Panc1 (cell line): Measurements from ENCODE around the gene FGD5. TPM values are rescaled to one million over a fixed set of nuclear protein-coding genes. Genes with fewer than 3 reads are reported as not detected.

Experiments used
- ATAC-seq: fragments of 200-7000 bp; cut with Tn5 transposase; 2 replicates; pipeline ENCODE4 v1.9.1; 2020; ENCODE audit warnings: mild to moderate bottlenecking, moderate library complexity
- Bru-seq: library from RNA; stranded (reverse); fragments of 400-500 nt; gene quantifications from one replicate; lab custom pipeline; 2021; lab: Mats Ljungman, UMichigan
- BruChase-seq, 2 experiments: library from RNA; stranded (reverse); fragments of 400-500 nt; gene quantifications; one replicate each; lab custom pipeline; 2021; lab: Mats Ljungman, UMichigan
- BruUV-seq: library from RNA; stranded (reverse); fragments of 400-500 nt; replicated peaks from 2 replicates; lab custom pipeline; 2021; lab: Mats Ljungman, UMichigan
- CTCF ChIA-PET: fragments of 300-600 bp; sonication (Branson Sonifier 250); formaldehyde crosslinking; loops from one replicate; lab custom pipeline; 2022; ENCODE audit warnings: antibody characterized with exemption; lab: Charles Lee
- POLR2A ChIA-PET: fragments of 300-600 bp; sonication (Branson Sonifier 250); formaldehyde crosslinking; loops from one replicate; lab custom pipeline; 2022; ENCODE audit warnings: antibody characterized with exemption; lab: Charles Lee
- DNase-seq: peaks from one replicate; pipeline ENCODE4 v3.0.0-alpha.2; 2010; ENCODE audit warnings: low read depth, low spot score
- H3K27ac ChIP-seq: 2 replicates; pipeline ENCODE4 v1.5.1; 2011; ENCODE audit warnings: mild to moderate bottlenecking, low read length, inconsistent platforms
- H3K27me3 ChIP-seq: fragments of 200-500 bp; sonication (Bioruptor generic); 2 replicates; pipeline ENCODE4 v1.6.0; 2014; ENCODE audit warnings: low read length, inconsistent platforms; ENCODE audit not compliant: control insufficient read depth, insufficient read depth
- H3K36me3 ChIP-seq: fragments of 200-500 bp; sonication (Bioruptor generic); 2 replicates; pipeline ENCODE4 v1.5.1; 2014; ENCODE audit warnings: inconsistent platforms, mild to moderate bottlenecking, low read length, moderate library complexity; ENCODE audit not compliant: control insufficient read depth, insufficient read depth
- H3K4me1 ChIP-seq: 2 replicates; pipeline ENCODE4 v1.5.1; 2011; ENCODE audit warnings: inconsistent platforms, mild to moderate bottlenecking, low read length, moderate library complexity; ENCODE audit not compliant: control insufficient read depth, insufficient read depth
- H3K4me3 ChIP-seq, 2 experiments: 2 replicates each; pipeline ENCODE4 v1.5.1; 2011 to 2012; ENCODE audit warnings: low read depth in 2 of 2, low read length in 2 of 2, mild to moderate bottlenecking in 2 of 2, inconsistent platforms in 1 of 2, moderate library complexity in 1 of 2
- H3K9me3 ChIP-seq: fragments of 200-500 bp; sonication (Bioruptor generic); 2 replicates; pipeline ENCODE4 v1.5.1; 2014; ENCODE audit warnings: low read depth, mild to moderate bottlenecking, inconsistent platforms, low read length, moderate library complexity; ENCODE audit not compliant: control insufficient read depth, insufficient read depth
- CTCF ChIP-seq: fragments of 450-650 bp; IDR thresholded peaks from 2 replicates; pipeline ENCODE4 v1.5.1; 2017; ENCODE audit warnings: mild to moderate bottlenecking
- POLR2AphosphoS5 ChIP-seq: IDR thresholded peaks from 2 replicates; pipeline ENCODE4 v1.6.1; 2012; ENCODE audit warnings: mild to moderate bottlenecking, low read depth, low read length, moderate library complexity
- REST ChIP-seq, 2 experiments: IDR thresholded peaks; 2 replicates each; pipeline ENCODE4 v1.6.1; 2011 to 2012; ENCODE audit warnings: low read depth in 2 of 2, control low read depth in 1 of 2, low read length in 1 of 2, mild to moderate bottlenecking in 1 of 2, moderate library complexity in 1 of 2; ENCODE audit not compliant: insufficient read depth in 1 of 2
- SIN3A ChIP-seq: IDR thresholded peaks from 2 replicates; pipeline ENCODE4 v1.6.1; 2012; ENCODE audit warnings: low read depth, mild to moderate bottlenecking, low read length, moderate library complexity, borderline replicate concordance; ENCODE audit not compliant: insufficient read depth
- TCF7L2 ChIP-seq: IDR thresholded peaks from 2 replicates; pipeline ENCODE4 v1.6.1; 2011; ENCODE audit warnings: mild to moderate bottlenecking, low read depth, low read length, inconsistent platforms
- in situ Hi-C: cut with HindIII; loops from 2 replicates; pipeline ENCODE4 v1.10.0; 2016; ENCODE audit warnings: low sequenced_read_pairs, low pct_unique_long_range_greater_than_20kb
- intact Hi-C: fragments of 100-400 bp; cut with micrococcal nuclease; formaldehyde crosslinking; loops from one replicate; pipeline ENCODE4 v1.10.0; 2022; ENCODE audit not compliant: unreplicated experiment
- long read RNA-seq: library from polyadenylated mRNA; unstranded; transcript quantifications from one replicate; pipeline ENCODE4 v2.0.0, GENCODE V29; 2021; ENCODE audit not compliant: unreplicated experiment
- polyA plus RNA-seq: library from polyadenylated mRNA; unstranded; fragments of >200 nt; gene quantifications from one replicate; pipeline ENCODE4 v1.2.1, GENCODE V29; 2012; ENCODE audit warnings: missing spikeins; ENCODE audit not compliant: insufficient read length
- total RNA-seq: library from RNA; stranded (reverse); gene quantifications from one replicate; pipeline ENCODE4 v1.2.1, GENCODE V29; 2021; ENCODE audit not compliant: unreplicated experiment

FGD5 gene
- total RNA-seq (0.77 TPM), Bru-seq, nascent RNA (percentile 10 among the genes with signal in this experiment), BruChase-seq, experiment 1, labeled RNA remaining after a 2-hour chase (percentile 5 among the genes with signal in this experiment), BruChase-seq, experiment 2, labeled RNA remaining after a 6-hour chase (percentile 8 among the genes with signal in this experiment)
- polyA plus RNA-seq, result 0.16 TPM
- long read RNA-seq, result 0 reads

- intact Hi-C loops, result no loop called here
- H3K9me3 ChIP-seq, result no peaks in the 10 kb centered on the region
- no peaks in the 10 kb centered on the region for H3K36me3 ChIP-seq
- ChIA-PET CTCF (no interaction called here), POLR2A (no interaction called here)
- BruUV-seq, result no TSS peak
- DNase-seq, result no peak
- H3K4me1 ChIP-seq, result no peaks in the 10 kb centered on the region
- no peak within 1 kb of the TSS for H3K27ac ChIP-seq
- H3K27me3 ChIP-seq, result peaks cover 9% of the 10 kb centered on the region
- TF ChIP-seq TCF7L2 (no peak), POLR2AphosphoS5 (no peak), SIN3A (no peak), REST (IDR thresholded peaks at IDR 0.05; ENCODE audit: insufficient read depth in 1 of 2, low read depth in 2 of 2, low read length in 1 of 2) (no peak), CTCF (no peak)
- in situ Hi-C loops, result no loop called here
- H3K4me3 ChIP-seq, result no peak within 1 kb of the TSS
- no peak for ATAC-seq
Observed at GRCh38 chr3:14818804-14819500, at the start of gene FGD5. FGD5 (plus strand) TSS chr3:14818962; CDS start chr3:14819072, 110 bp downstream.

GRCh38 chr3:14769544-14770325, 49.0 kb upstream of the FGD5 start:
- H3K27me3 ChIP-seq, result no peaks in the 10 kb centered on the region
- no peaks in the 10 kb centered on the region for H3K36me3 ChIP-seq
- CTCF ChIA-PET, result no interaction called here
- no peak overlapping the region for H3K27ac ChIP-seq
- POLR2A ChIA-PET, result no interaction called here
- ATAC-seq (no peak), DNase-seq (no peak)
- no peaks in the 10 kb centered on the region for H3K4me1 ChIP-seq
- in situ Hi-C loops, result no loop called here
- no peaks in the 10 kb centered on the region for H3K9me3 ChIP-seq
- H3K4me3 ChIP-seq, result no peak overlapping the region
- no peak for TF ChIP-seq POLR2AphosphoS5
- no peak for TF ChIP-seq SIN3A
- TF ChIP-seq REST (IDR thresholded peaks at IDR 0.05; ENCODE audit: insufficient read depth in 1 of 2, low read depth in 2 of 2, low read length in 1 of 2), result no peak
- TF ChIP-seq TCF7L2, result no peak
- TF ChIP-seq CTCF, result no peak
- intact Hi-C loops, result no loop called here
- BruUV-seq, result no TSS peak
